22Rv1 (cell line): ENCODE results near the gene MYMX.

ENCODE experiments used
- ZFX ChIP-seq: fragments of 450-650 bp; IDR thresholded peaks from 2 replicates; pipeline ENCODE4 v1.6.1; 2017; ENCODE audit warnings: antibody characterized with exemption, borderline replicate concordance
- TF ChIP-seq, protein P1 (sequence below): fragments of 450-650 bp; IDR thresholded peaks from 2 replicates; pipeline ENCODE4 v1.5.1; 2017; ENCODE audit warnings: mild to moderate bottlenecking

GRCh38 chr6:44228836-44229235 lies 12.1 kb downstream of the MYMX start:
- TF ChIP-seq, protein P1, sequence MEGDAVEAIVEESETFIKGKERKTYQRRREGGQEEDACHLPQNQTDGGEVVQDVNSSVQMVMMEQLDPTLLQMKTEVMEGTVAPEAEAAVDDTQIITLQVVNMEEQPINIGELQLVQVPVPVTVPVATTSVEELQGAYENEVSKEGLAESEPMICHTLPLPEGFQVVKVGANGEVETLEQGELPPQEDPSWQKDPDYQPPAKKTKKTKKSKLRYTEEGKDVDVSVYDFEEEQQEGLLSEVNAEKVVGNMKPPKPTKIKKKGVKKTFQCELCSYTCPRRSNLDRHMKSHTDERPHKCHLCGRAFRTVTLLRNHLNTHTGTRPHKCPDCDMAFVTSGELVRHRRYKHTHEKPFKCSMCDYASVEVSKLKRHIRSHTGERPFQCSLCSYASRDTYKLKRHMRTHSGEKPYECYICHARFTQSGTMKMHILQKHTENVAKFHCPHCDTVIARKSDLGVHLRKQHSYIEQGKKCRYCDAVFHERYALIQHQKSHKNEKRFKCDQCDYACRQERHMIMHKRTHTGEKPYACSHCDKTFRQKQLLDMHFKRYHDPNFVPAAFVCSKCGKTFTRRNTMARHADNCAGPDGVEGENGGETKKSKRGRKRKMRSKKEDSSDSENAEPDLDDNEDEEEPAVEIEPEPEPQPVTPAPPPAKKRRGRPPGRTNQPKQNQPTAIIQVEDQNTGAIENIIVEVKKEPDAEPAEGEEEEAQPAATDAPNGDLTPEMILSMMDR: no peak
- no peak for TF ChIP-seq ZFX
